Endothelial cell of umbilical vein (primary cell): Measurements from ENCODE around the gene NR5A1. TPM values are rescaled to one million over a fixed set of nuclear protein-coding genes. Genes with fewer than 3 reads are reported as not detected.

Experiments used
- BruUV-seq: library from RNA; stranded (reverse); fragments of 400-500 nt; replicated peaks from 2 replicates; lab custom pipeline; 2021; lab: Mats Ljungman, UMichigan
- CTCF ChIA-PET: fragments of 300-600, 350-600 bp; sonication (Branson Sonifier 250); formaldehyde crosslinking; loops from one replicate; lab custom pipeline; 2021; ENCODE audit warnings: antibody characterized with exemption, inconsistent platforms; lab: Charles Lee
- POLR2A ChIA-PET: fragments of 300-600, 350-600 bp; sonication (Branson Sonifier 250); formaldehyde crosslinking; loops from one replicate; lab custom pipeline; 2021; ENCODE audit warnings: antibody characterized with exemption, inconsistent platforms; lab: Charles Lee
- DNase-seq: peaks from one replicate; pipeline ENCODE4 v3.0.0-alpha.2; 2011; ENCODE audit warnings: low read depth, low spot score
- FAIRE-seq: peaks from 2 replicates; lab custom pipeline; 2011; peaks lifted over from hg19 to GRCh38; lab: Jason Lieb, UNC
- H2AFZ ChIP-seq: 2 replicates; pipeline ENCODE4 v1.6.0; 2012; ENCODE audit warnings: low read depth, low read length, control low read depth, inconsistent platforms
- H3K27ac ChIP-seq: 2 replicates; pipeline ENCODE4 v1.5.1; 2011; ENCODE audit warnings: low read depth, mild to moderate bottlenecking, control low read depth, low read length, moderate library complexity; ENCODE audit not compliant: insufficient read depth
- H3K27me3 ChIP-seq, 2 experiments: 2 replicates each; pipeline versions ENCODE4 v1.6.0 to v1.6.1; 2011; ENCODE audit warnings: low read length in 2 of 2, mixed read lengths in 1 of 2; ENCODE audit not compliant: control insufficient read depth in 2 of 2, insufficient read depth in 2 of 2
- H3K36me3 ChIP-seq, 2 experiments: 2 replicates in 1 of 2; 3 replicates in 1 of 2; pipeline ENCODE4 v1.5.1; 2011; ENCODE audit warnings: low read length in 2 of 2, mild to moderate bottlenecking in 1 of 2, moderate library complexity in 1 of 2; ENCODE audit not compliant: control insufficient read depth in 2 of 2, insufficient read depth in 2 of 2; ENCODE audit errors: extremely low read depth in 1 of 2
- H3K4me1 ChIP-seq: 3 replicates; pipeline ENCODE4 v1.5.1; 2011; ENCODE audit warnings: mild to moderate bottlenecking, low read length; ENCODE audit not compliant: control insufficient read depth, insufficient read depth; ENCODE audit errors: extremely low read depth
- H3K4me2 ChIP-seq: 2 replicates; pipeline ENCODE4 v1.6.1; 2011; ENCODE audit warnings: low read length, control low read depth, mixed read lengths; ENCODE audit not compliant: insufficient read depth
- H3K4me3 ChIP-seq, 3 experiments: fragments of 200-600 bp in 1 of 3; sonication (generic), shearing (Covaris generic) in 1 of 3; replicated peaks in 1 of 3; 2 replicates each; pipeline ENCODE4 v1.5.1; 2011 to 2016; ENCODE audit warnings: control low read depth in 3 of 3, low read length in 3 of 3, mild to moderate bottlenecking in 2 of 3, inconsistent platforms in 1 of 3, low read depth in 1 of 3, moderate library complexity in 1 of 3; ENCODE audit not compliant: insufficient read depth in 1 of 3
- H3K79me2 ChIP-seq: 2 replicates; pipeline ENCODE4 v1.6.0; 2012; ENCODE audit warnings: low read length, inconsistent platforms; ENCODE audit not compliant: control insufficient read depth, insufficient read depth
- H3K9ac ChIP-seq: replicated peaks from 2 replicates; pipeline ENCODE3; 2011; ENCODE audit warnings: low read length, control low read depth; ENCODE audit not compliant: insufficient read depth; ENCODE audit errors: extremely low read depth
- H3K9me1 ChIP-seq: replicated peaks from 3 replicates; pipeline ENCODE4 v1.6.0; 2011; ENCODE audit warnings: mild to moderate bottlenecking, low read length; ENCODE audit not compliant: control insufficient read depth, insufficient read depth; ENCODE audit errors: extremely low read depth
- H3K9me3 ChIP-seq: replicated peaks from 2 replicates; pipeline ENCODE4 v1.5.1; 2012; ENCODE audit warnings: low read length, inconsistent platforms; ENCODE audit not compliant: control insufficient read depth, insufficient read depth
- H4K20me1 ChIP-seq: replicated peaks from 2 replicates; pipeline ENCODE3; 2011; ENCODE audit warnings: mild to moderate bottlenecking, low read length; ENCODE audit not compliant: control insufficient read depth, insufficient read depth; ENCODE audit errors: extremely low read depth
- EZH2 ChIP-seq: IDR thresholded peaks from 2 replicates; pipeline ENCODE4 v1.6.1; 2012; ENCODE audit warnings: borderline replicate concordance, low read depth, mild to moderate bottlenecking, moderate library complexity, low read length, inconsistent platforms; ENCODE audit not compliant: severe bottlenecking
- FOS ChIP-seq: IDR thresholded peaks from 2 replicates; pipeline ENCODE4 v1.6.1; 2011; ENCODE audit warnings: mild to moderate bottlenecking, low read length, moderate library complexity, borderline replicate concordance; ENCODE audit not compliant: insufficient read depth
- GATA2 ChIP-seq: IDR thresholded peaks from 2 replicates; pipeline ENCODE4 v1.7.0; 2011; ENCODE audit warnings: low read depth, mild to moderate bottlenecking, moderate library complexity, mixed read lengths, low read length; ENCODE audit not compliant: insufficient read length, insufficient read depth
- JUN ChIP-seq: IDR thresholded peaks from 2 replicates; pipeline ENCODE4 v1.6.1; 2011; ENCODE audit warnings: borderline replicate concordance, low read depth; ENCODE audit not compliant: insufficient read length, insufficient read depth
- MYC ChIP-seq: IDR thresholded peaks from one replicate; pipeline ENCODE4 v1.6.1; 2011; ENCODE audit warnings: mild to moderate bottlenecking, low read depth, low read length
- POLR2A ChIP-seq: IDR thresholded peaks from 2 replicates; pipeline ENCODE4 v1.6.1; 2012; ENCODE audit warnings: low read depth, mild to moderate bottlenecking, control low read depth, low read length
- POLR2AphosphoS5 ChIP-seq: IDR thresholded peaks from 2 replicates; pipeline ENCODE4 v1.6.1; 2012; ENCODE audit warnings: low read depth, mild to moderate bottlenecking, control low read depth, low read length, moderate library complexity; ENCODE audit not compliant: insufficient read depth
- dilution Hi-C: fragments of 300-500 bp; cut with MboI; formaldehyde crosslinking; loops from one replicate; pipeline ENCODE4 v1.15.0; 2019; ENCODE audit warnings: low sequenced_read_pairs; ENCODE audit not compliant: extremely low pct_ligation_motif_present
- intact Hi-C: fragments of 100-400 bp; cut with micrococcal nuclease; formaldehyde crosslinking; loops from one replicate; pipeline ENCODE4 v1.10.0; 2022
- polyA plus RNA-seq, 4 experiments: library from polyadenylated mRNA; depleted of rRNA in 3 of 4; stranded (reverse) in 3 of 4; unstranded in 1 of 4; fragments of >200 nt; gene quantifications; 2 replicates each; pipeline versions ENCODE4 v1.2.1 to v1.2.3, GENCODE V29; 2011 to 2012; ENCODE audit warnings: missing spikeins in 1 of 4
- total RNA-seq: library from RNA; stranded (reverse); gene quantifications from 2 replicates; pipeline ENCODE4 v1.2.3, GENCODE V29; 2021
- TF ChIP-seq, protein P1 (sequence below): IDR thresholded peaks from 2 replicates; pipeline ENCODE4 v1.6.1; 2011; ENCODE audit not compliant: insufficient read depth, insufficient read length
- TF ChIP-seq, protein P2 (sequence below), 2 donors: IDR thresholded peaks; 1 replicate in 1 of 2; 2 replicates in 1 of 2; pipeline ENCODE4 v1.5.1; 2011; ENCODE audit warnings: low read length in 2 of 2, mild to moderate bottlenecking in 2 of 2, moderate library complexity in 2 of 2, control low read depth in 1 of 2, inconsistent platforms in 1 of 2, low read depth in 1 of 2; ENCODE audit not compliant: insufficient read depth in 1 of 2; ENCODE audit errors: extremely low read depth in 1 of 2

The NR5A1 gene
- total and polyA plus RNA-seq, 2 donors (not counting 3 experiments of a cell fraction or from before 2014, with no cell fraction given), result not detected

DNA sequence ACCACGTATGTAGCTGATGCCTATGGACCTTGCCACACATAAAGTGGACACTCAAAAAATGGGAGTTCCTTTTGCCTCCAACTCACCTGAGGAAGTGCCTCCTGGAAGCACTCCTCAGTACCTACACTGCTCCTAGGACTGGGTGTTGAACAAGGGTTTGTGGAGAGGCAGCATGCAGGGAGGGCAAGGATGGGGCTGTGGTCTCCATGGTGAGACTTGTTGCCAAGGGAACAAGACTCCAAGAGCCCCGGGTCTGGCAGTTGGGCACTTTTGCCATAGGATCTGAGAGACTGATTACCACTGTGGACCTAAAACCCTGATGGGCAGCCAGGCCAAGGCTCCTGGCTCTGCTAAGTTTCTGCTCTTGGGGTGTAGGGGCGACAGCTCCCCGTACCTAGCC lies 6.9 kb upstream of the NR5A1 start:
- intact Hi-C loops (no loop called here), dilution Hi-C loops (no loop called here)
- DNase-seq (no peak), FAIRE-seq (no peak)
- no peaks in the 10 kb centered on the region for H3K9me1 ChIP-seq
- H3K9ac ChIP-seq, result no peak overlapping the region
- no peak overlapping the region for H2AFZ ChIP-seq
- no peak overlapping the region for H3K4me3 ChIP-seq
- no peaks in the 10 kb centered on the region for H3K4me1 ChIP-seq
- no peaks in the 10 kb centered on the region for H4K20me1 ChIP-seq
- no peak overlapping the region for H3K27ac ChIP-seq
- H3K4me2 ChIP-seq, result no peak overlapping the region
- no peaks in the 10 kb centered on the region for H3K27me3 ChIP-seq
- TF ChIP-seq FOS (no peak), POLR2AphosphoS5 (no peak), POLR2A (no peak), JUN (no peak), MYC (no peak), GATA2 (no peak), EZH2 (no peak)
- TF ChIP-seq, protein P1, sequence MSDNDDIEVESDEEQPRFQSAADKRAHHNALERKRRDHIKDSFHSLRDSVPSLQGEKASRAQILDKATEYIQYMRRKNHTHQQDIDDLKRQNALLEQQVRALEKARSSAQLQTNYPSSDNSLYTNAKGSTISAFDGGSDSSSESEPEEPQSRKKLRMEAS, result no peak
- TF ChIP-seq, protein P2, sequence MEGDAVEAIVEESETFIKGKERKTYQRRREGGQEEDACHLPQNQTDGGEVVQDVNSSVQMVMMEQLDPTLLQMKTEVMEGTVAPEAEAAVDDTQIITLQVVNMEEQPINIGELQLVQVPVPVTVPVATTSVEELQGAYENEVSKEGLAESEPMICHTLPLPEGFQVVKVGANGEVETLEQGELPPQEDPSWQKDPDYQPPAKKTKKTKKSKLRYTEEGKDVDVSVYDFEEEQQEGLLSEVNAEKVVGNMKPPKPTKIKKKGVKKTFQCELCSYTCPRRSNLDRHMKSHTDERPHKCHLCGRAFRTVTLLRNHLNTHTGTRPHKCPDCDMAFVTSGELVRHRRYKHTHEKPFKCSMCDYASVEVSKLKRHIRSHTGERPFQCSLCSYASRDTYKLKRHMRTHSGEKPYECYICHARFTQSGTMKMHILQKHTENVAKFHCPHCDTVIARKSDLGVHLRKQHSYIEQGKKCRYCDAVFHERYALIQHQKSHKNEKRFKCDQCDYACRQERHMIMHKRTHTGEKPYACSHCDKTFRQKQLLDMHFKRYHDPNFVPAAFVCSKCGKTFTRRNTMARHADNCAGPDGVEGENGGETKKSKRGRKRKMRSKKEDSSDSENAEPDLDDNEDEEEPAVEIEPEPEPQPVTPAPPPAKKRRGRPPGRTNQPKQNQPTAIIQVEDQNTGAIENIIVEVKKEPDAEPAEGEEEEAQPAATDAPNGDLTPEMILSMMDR (IDR thresholded peaks at IDR 0.05; ENCODE audit: extremely low read depth in 1 of 2, insufficient read depth in 1 of 2, low read depth in 1 of 2, low read length in 2 of 2), result no peak
- no TSS peak for BruUV-seq
- H3K79me2 ChIP-seq, result no peaks in the 10 kb centered on the region
- ChIA-PET CTCF (interaction anchor here (5.5 kb wide), 1 partner anchor 22 kb away, joined by 28 read pairs; no protein-coding TSS in a partner anchor), POLR2A (no interaction called here)
- H3K36me3 ChIP-seq, result no peaks in the 10 kb centered on the region
- H3K9me3 ChIP-seq, result no peaks in the 10 kb centered on the region
